SK-N-SH treated with all-trans-retinoic acid at 6 μM for 48 hours (cell line): ENCODE measurements around the gene GDF7.

Source experiments
- ARNTL ChIP-seq: fragments of 450-650 bp; formaldehyde crosslinking; IDR thresholded peaks from 2 replicates; pipeline ENCODE4 v1.5.0; 2020; ENCODE audit warnings: low read depth, mild to moderate bottlenecking, moderate library complexity, borderline replicate concordance
- BACH2 ChIP-seq: fragments of 250-450 bp; sonication (Bioruptor Pico); IDR thresholded peaks from 2 replicates; pipeline ENCODE4 v1.9.0; 2021; ENCODE audit warnings: mild to moderate bottlenecking, borderline replicate concordance
- CSDC2 ChIP-seq: fragments of 250-450 bp; sonication (Bioruptor Pico); IDR thresholded peaks from 2 replicates; pipeline ENCODE4 v1.5.0; 2020; ENCODE audit warnings: mild to moderate bottlenecking, moderate library complexity
- GLIS3 ChIP-seq: fragments of 250-450 bp; sonication (Bioruptor Pico); IDR thresholded peaks from 2 replicates; pipeline ENCODE4 v1.5.0; 2020; ENCODE audit warnings: mild to moderate bottlenecking, moderate library complexity
- OSR1 ChIP-seq: fragments of 250-450 bp; sonication (Bioruptor Pico); IDR thresholded peaks from 2 replicates; pipeline ENCODE4 v1.8.0; 2022; ENCODE audit warnings: moderate library complexity, mild to moderate bottlenecking, inconsistent platforms
- PATZ1 ChIP-seq: fragments of 250-450 bp; sonication (Bioruptor Pico); IDR thresholded peaks from 2 replicates; pipeline ENCODE4 v1.8.0; 2020; ENCODE audit warnings: mild to moderate bottlenecking, moderate library complexity, borderline replicate concordance
- PPARA ChIP-seq: fragments of 250-450 bp; sonication (Bioruptor Pico); IDR thresholded peaks from 2 replicates; pipeline ENCODE4 v1.5.0; 2020; ENCODE audit warnings: mild to moderate bottlenecking, borderline replicate concordance
- TOX ChIP-seq: fragments of 250-450 bp; sonication (Bioruptor Pico); IDR thresholded peaks from 2 replicates; pipeline ENCODE4 v1.8.0; 2021; ENCODE audit warnings: mild to moderate bottlenecking, moderate library complexity, borderline replicate concordance
- ZFP3 ChIP-seq: fragments of 250-450 bp; sonication (Bioruptor Pico); IDR thresholded peaks from 2 replicates; pipeline ENCODE4 v1.5.0; 2020; ENCODE audit warnings: mild to moderate bottlenecking, moderate library complexity
- ZFP30 ChIP-seq: fragments of 450-650 bp; formaldehyde crosslinking; IDR thresholded peaks from 2 replicates; pipeline ENCODE4 v1.5.0; 2022; ENCODE audit warnings: mild to moderate bottlenecking, moderate library complexity
- ZNF565 ChIP-seq: fragments of 450-650 bp; formaldehyde crosslinking; conservative IDR thresholded peaks from 2 replicates; pipeline ENCODE4 v1.5.0; 2020; ENCODE audit warnings: low read depth, mild to moderate bottlenecking, moderate library complexity
- TF ChIP-seq, protein P1 (sequence below): fragments of 250-450 bp; sonication (Bioruptor Pico); IDR thresholded peaks from 2 replicates; pipeline ENCODE4 v1.5.1; 2021; ENCODE audit warnings: mild to moderate bottlenecking, moderate library complexity
- TF ChIP-seq, protein P2 (sequence below): fragments of 250-450 bp; sonication (Bioruptor Pico); IDR thresholded peaks from 2 replicates; pipeline ENCODE4 v1.5.1; 2020; ENCODE audit warnings: low read depth, mild to moderate bottlenecking, moderate library complexity

DNA sequence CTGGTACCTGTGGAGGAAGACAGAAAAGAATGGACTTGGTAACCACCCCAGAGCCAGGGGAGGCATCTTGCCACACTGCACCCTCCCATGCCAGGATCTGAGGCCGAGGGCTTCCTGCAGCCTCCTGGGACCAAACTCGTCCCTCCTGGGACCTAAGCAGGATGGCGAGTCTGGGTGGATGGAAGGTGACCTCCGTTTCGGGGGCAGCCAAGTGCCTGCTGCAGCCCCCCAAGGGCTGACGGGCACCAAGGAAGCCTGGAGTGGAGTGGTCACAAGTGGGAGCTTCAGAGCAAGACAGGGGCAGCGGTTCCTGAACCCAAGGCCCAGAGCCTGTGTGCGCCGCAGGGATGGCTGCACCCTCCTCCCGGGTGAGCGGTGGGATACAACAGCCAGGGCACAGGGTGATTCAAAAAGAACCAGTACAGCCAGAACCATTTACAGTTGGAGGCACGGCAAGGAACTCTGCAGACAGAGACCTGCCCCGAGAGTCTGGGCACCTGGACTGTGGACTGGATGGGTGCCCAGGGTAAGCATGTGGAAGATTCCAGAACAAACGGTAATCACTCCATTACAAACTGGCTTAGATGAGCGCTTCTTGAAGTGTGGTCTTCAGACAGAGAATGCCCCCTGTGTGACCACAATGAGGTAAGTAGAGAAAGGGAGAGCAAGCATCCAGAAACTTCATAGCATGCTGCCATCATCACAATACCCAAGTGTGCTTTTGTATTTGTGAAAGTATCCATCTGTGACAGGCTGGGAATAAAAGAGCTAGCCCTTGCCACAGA is 28.1 kb upstream of the GDF7 start:
- TF ChIP-seq CSDC2 (CRISPR knock-in tag) (no peak), ARNTL (CRISPR knock-in tag) (no peak), OSR1 (no peak), GLIS3 (CRISPR knock-in tag) (no peak), ZFP30 (no peak), ZFP3 (CRISPR knock-in tag) (no peak), PATZ1 (CRISPR knock-in tag) (no peak), PPARA (CRISPR knock-in tag) (no peak), ZNF565 (no peak), TOX (CRISPR knock-in tag) (no peak), BACH2 (no peak)
- TF ChIP-seq, protein P1, sequence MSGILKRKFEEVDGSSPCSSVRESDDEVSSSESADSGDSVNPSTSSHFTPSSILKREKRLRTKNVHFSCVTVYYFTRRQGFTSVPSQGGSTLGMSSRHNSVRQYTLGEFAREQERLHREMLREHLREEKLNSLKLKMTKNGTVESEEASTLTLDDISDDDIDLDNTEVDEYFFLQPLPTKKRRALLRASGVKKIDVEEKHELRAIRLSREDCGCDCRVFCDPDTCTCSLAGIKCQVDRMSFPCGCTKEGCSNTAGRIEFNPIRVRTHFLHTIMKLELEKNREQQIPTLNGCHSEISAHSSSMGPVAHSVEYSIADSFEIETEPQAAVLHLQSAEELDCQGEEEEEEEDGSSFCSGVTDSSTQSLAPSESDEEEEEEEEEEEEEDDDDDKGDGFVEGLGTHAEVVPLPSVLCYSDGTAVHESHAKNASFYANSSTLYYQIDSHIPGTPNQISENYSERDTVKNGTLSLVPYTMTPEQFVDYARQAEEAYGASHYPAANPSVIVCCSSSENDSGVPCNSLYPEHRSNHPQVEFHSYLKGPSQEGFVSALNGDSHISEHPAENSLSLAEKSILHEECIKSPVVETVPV (CRISPR knock-in tag), result no peak
- TF ChIP-seq, protein P2, sequence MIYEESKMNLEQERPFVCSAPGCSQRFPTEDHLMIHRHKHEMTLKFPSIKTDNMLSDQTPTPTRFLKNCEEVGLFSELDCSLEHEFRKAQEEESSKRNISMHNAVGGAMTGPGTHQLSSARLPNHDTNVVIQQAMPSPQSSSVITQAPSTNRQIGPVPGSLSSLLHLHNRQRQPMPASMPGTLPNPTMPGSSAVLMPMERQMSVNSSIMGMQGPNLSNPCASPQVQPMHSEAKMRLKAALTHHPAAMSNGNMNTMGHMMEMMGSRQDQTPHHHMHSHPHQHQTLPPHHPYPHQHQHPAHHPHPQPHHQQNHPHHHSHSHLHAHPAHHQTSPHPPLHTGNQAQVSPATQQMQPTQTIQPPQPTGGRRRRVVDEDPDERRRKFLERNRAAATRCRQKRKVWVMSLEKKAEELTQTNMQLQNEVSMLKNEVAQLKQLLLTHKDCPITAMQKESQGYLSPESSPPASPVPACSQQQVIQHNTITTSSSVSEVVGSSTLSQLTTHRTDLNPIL (CRISPR knock-in tag), result no peak
